ENCODE results near the gene FAM161B.

DNA sequence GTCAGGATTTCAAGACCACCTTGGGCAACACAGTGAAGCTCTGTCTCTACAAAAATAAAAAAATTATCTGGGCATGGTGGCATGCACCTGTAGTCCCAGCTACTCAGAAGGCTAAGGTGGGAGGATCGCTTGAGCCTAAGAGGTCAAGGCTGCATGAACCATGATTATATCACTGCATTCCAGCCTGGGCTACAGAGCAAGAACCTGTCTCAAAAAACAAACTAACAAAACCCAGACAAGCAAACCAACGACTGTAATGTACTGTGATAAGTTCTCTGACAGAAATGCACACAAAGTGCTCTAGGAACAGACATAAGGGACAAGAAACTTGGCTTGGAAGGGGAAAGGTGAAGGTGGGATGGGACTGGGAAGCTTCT is 46.8 kb upstream of the FAM161B start:
- TF ChIP-seq, protein P1, sequence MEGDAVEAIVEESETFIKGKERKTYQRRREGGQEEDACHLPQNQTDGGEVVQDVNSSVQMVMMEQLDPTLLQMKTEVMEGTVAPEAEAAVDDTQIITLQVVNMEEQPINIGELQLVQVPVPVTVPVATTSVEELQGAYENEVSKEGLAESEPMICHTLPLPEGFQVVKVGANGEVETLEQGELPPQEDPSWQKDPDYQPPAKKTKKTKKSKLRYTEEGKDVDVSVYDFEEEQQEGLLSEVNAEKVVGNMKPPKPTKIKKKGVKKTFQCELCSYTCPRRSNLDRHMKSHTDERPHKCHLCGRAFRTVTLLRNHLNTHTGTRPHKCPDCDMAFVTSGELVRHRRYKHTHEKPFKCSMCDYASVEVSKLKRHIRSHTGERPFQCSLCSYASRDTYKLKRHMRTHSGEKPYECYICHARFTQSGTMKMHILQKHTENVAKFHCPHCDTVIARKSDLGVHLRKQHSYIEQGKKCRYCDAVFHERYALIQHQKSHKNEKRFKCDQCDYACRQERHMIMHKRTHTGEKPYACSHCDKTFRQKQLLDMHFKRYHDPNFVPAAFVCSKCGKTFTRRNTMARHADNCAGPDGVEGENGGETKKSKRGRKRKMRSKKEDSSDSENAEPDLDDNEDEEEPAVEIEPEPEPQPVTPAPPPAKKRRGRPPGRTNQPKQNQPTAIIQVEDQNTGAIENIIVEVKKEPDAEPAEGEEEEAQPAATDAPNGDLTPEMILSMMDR (IDR thresholded peaks at IDR 0.05), result no peak
- no peak for TF ChIP-seq POLR2AphosphoS5 (IDR thresholded peaks at IDR 0.05)
- no peak for TF ChIP-seq EP300 (IDR thresholded peaks at IDR 0.05)
